ENCODE data around the gene CDC6.

Gene CDC6

DNA sequence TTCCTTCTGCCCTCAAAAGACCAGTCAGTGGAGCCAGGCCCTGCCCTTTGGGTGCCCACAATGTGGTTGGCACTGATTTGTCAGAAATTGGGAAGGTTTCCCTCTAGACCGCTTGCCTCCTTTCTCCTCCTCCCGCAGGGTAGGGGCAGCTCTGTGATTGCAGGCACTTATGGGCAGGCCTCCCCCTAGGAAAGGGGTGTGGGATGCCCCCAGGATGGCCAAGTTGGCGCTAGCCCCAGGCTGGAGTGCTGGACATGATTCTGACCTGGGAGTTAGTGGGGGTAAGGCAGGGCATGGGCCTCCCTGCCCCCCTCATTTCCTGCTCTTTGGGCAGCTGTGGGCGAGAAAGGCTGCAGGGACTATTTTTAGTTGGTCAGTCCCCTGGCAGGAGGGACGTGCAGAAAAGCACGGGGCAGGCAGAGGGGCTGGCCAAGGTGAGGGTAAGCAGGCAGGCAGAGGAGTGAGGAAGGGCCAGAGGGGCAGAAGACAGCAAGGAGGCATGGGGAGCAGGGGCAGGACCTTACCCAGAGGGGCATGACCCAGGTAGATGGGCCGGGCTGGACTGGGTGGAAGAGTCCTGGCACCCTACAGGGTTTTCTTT is 24.6 kb downstream of the CDC6 start:
- no peak for DNase-seq

- no peak for DNase-seq
Measured at GRCh38 chr17:40312893-40313667, 25.4 kb downstream of the CDC6 start.

DNA sequence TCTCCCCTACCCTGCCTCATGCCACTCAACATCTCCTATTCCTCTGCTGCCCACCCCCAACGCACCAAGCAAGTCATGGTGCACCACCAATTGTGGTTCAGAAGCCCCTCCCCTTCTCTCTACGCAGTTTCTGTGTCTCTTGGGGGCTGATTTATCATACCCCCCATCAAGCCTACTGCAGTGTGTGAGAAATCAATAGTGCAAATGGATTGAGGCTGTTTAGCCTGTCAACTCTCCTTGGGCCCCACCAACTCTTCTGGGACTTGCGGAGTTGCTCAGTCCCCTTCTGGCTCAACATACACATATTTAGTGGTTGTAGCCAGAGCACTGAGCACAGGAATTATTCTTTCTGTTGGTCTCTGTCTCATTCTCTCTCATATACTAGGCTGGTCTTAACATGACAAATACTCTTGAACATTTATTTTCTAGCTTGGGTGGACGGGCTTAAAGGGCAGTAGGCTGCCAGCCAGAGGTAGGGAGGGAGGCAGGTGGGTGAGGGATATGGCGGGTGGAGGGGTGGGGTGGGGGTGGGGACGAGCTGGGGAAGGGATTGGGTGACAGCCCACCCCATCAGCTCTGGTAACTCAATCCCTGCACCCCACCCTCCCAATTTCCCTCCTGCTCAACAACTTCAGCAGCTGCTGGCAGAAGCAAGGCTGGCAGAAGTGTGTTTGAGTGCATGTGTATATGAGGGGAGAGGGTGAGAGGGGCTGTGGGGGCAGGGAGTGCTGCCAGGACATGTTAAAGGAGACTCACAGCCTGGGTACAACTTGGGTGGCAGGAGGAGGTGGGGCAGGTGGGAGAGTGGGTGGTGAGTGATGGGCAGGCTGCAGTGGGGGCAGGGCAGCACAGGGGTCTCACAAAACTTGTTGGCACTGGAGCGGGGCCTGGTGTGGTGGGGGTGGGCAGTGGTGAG is 26.2 kb downstream of the CDC6 start:
- DNase-seq = no peak

- peak; percentile 89 for DNase-seq
Measured at GRCh38 chr17:40314584-40314956, 26.9 kb downstream of the CDC6 start.

GRCh38 chr17:40315206-40315605 is 27.5 kb downstream of the CDC6 start:
- DNase-seq = no peak

DNA sequence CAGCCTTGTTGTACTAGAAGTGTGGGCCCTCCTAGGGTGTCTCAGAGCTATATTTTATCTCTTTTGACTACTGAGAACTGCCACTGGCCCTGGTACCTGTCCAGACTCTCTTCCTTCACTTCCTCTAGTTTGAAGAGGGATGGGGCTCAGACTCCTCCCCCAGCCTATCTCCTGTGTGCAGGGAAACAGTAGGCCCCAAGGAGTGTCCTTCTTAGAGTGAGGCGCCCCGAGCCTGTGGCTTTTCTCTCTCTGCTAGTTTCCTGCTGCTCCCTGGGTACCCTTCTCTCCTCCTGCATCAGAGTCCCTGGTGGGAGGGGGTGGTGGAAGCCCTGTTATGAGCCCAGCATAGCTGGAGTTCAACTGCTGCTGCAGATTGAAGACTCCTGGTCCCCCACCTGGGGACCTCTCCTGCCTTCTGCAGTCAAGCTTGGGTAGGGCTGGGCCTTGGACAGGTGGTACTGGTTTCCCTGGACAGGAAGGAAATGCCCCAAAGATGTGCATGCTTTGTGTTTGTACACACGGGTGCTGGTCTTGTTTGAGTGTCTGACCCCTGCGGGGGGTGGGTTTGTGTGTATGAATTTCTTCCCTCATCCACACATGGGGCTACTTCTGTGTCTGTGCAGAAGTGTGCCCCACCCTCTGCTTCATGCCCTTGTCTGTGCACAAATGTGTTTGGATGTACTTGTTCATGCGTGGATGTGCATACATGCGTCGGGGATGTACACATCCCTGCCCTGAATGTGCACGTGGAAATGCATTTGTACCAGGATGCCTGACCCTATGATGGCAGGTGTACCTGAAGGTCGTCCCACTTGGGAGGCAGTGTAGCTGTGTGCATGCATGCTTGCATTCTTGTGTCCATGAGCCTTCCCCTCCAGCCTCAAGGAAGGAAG is 28.2 kb downstream of the CDC6 start:
- DNase-seq = no peak

GRCh38 chr17:40316571-40317344 is 29.1 kb downstream of the CDC6 start:
- DNase-seq = no peak

GRCh38 chr17:40317345-40317873 is 29.7 kb downstream of the CDC6 start:
- no peak for DNase-seq

DNA sequence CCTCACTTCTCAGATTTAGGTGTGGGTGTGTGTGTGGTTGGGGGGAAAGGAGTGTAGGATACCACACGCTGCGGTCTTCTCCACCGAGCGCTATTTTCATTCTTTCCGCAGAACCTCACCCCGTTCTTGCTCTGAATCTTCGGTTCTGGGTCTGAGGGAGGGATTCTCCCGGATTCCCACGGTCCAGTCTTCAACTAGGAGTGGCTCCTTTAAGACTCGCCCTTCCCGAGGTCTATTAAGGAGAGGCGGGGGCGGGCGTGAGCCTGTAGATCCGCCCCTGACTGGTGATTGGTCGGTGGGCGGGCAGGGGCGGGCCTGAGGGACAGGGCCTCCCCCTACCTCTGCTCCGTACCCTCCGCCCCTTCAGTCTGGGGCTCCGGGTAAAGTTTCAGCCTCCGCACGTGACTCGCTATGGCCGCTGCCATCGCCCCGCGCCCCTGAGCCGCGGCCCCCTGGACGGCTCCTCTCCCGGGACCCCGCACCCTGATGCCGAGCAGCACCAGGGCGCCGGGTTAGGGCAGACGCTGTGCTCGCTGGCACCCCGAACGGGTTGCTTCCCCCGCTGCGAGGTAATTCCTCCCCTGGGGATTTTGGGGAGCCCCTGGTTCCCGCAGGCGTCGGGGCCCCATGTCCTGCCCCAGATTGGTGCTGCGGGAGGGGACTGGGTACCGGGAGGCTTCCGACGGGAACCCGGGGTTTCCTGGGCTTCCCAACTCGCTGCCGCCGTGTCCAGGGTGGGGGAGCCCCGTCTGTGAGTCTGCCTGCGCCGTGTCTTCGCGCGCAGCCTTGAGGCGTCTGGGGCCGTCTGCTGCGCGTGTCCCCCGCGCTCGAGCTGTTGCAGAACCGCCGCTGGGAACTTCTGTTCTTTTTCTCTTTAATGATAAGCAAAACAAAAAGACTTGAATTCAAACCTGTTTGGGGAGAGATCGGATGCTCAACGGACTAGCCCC is 30.5 kb downstream of the CDC6 start:
- DNase-seq = peak; percentile 90

DNA sequence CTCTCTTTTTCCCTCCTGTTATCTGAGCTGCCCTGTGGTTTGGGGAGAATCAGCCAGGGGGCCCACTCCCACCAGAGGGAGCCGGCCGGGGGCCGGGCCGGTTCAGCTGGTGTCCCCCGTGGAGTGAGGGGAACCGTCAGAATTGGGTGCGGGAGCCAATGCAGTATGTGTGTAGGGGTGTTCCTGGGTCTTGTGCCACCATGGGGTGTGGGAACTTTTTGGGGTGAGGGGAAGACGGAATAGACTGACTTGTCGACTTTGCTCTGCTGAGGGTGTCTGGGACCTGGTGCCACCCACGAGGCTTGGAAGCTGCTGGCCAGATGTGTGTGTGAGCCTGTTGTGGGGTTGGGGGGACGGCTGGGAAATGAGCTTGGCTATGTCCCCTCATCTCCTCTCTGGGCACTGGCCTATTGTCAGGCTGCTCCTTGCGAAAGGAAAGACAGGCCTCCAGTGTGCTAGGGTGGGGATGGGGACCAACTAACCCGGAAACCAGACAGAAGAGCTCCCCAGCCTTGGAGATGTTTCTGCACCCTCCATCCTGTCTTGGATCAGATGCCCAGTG is 31.2 kb downstream of the CDC6 start:
- no peak for DNase-seq

- DNase-seq = peak; percentile 81
Measured at GRCh38 chr17:40319651-40320540, 32.2 kb downstream of the CDC6 start.

DNA sequence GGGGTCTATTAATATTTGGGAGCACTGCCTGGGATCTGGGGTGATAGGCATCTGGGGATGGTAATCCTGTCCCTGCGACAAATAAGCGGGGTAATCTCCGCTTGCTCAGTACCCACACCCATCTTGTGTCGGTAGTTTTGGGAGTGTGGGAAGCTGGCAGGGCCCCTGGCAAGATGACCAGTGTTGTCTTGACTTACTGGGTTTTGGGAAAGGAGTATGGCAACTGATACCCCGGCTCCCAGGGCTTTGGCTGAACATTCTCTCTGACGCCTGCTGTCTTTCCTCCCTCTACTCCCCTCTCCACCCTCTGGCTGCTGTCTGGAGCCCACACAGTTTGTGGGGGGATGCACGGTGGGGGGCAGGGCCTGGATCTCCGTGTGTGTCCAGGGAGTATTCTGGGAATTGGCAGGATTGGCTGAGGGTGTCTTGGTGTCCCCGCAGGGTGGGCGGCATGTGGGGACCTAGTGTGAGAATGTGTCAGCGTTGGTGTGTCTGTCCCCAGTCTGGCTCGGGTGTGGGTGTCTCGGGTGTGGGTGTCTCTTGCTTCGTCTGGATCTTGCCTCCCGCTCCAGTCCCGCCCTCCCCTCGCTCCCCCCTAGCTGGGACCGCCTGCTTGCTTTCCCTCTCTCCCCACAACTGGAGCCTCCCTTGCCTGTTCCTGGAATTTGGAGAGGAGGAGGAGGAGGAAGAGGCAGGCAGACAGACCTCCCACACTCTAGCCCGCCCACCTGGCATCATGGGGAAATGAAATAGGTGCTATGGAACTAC is 33.3 kb downstream of the CDC6 start:
- no peak for DNase-seq

DNA sequence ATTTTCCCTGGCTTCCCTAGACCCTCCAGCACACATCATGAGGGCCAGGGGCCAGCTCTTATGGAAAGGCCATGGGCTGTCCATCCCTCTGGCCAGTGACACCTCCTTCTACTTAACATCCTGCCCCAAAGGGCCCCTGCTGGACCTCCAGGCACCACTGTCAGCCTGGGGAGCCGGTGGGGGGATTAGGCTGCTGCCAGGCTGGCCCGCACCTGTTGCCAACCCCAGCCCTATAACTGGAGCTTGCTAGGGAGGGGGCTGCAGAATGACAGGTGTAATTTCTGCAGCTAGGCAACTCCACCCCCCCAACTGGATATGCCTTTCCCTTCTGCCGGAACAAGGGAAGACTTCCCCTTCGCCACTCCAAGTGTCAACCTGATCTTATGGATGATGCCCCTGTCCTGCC is 33.8 kb downstream of the CDC6 start:
- no peak for DNase-seq

DNA sequence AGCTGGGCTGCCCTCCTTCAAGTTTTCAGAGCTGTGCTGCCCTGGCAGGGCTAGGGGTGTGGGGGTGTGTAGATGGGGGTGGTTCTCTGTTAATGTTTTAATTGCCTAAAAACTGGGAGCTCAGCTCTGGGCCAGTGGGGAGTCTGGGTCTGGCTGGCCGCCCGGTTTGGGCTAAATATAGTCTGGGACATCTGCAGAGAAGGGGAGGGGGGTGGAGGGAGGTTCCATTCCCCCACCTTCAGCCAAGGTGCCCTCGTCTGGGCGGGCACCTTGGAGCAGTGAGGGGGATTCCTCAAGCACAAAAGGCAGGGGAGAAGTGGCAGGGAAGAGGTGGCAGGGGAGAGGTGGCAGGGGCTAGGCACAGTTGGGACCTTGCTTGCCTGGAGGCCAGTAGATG is 34.3 kb downstream of the CDC6 start:
- no peak for DNase-seq

DNA sequence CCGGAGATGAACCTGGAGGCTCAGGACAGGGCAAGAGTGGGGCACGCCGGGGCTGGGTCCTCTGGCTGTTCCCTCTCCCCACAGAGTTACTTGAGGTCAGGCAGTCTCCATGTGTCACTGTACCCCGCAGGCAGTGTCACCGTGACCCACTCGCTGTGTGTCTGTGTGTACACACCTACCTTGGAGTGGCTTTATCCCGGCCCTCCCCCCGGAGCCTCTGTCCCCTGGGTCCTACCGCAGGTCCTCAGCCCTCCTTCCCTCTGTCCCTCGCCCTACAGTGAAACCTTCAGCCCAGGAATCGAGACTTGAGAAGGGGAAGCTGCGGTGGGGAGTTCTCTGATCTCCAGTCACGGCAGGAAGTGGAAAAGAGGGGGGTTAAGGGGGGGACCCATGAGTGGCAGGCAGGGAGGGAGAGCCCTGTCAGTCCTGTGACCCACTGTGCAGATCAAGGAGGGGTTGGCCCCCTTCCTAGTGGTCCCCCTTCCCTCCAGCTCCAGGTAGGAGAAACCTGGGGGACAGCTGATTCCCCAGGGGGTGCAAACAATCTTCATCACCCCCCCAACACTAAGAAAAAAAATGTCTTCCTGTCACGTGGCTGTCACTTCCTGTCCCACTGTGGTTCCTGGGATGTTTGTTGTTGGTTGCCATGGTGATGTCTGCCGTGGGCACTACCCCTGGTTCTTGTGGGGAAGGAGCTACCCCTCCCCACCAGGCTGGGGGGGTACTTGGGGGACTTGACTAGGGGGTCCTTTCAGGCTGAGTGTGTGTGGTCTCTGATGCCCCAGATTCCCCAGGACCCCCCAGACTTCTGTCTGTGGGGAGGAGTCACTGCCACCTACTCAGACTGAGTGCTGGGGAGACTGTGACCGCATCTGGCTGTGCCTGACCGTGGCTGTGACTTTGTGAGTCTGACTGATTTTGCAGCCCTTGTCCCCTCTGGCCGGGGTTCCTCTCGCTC is 35.0 kb downstream of the CDC6 start:
- peak; percentile 90 for DNase-seq

DNA sequence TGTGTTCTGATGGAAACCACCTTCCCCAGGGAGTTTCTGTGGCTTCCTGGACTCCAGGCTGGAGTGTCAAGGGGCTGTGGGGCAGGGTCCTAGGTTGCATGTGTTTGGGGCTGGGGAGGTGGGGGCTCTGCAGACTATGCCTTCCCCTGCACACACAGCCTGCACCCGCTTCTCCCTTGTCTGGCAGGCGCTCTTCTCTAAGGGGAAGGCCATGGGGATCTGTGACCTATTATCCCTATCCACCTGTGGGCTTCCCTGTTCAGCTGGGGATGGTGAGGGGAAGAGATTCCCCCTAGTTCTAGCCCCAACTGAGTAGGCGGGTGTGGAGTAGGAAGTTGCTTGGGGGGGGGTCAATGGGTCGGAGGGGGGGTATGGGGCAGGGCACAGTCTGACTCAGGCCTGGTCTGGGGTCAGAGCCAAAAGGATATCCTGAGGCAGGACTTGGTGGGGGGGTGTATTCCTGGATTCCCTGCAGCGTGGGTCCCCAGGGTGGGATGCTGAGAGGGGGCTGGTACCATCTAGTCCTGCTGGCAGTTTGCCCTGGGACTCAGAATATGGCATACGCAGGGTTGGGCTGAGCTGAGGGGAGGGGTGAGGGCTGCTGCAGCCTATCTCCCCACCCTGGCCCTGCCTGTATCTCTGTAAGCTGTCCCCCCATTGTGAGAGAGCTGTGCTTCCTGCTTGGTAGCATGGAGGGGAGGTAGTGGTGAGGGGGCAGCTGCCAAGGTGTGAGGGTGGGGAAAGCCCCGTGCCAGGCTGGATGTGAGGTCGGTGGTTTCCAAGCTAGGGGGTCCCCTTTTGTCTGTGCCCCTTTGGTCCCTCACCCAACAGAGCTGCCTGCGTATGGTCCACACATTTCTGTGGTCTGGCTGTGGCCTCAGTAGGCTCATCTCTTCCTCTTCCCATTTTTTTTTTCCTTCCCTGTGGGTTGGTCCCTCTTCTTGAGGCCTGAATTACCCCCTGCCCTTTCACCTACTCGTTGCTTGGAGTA is 36.0 kb downstream of the CDC6 start:
- DNase-seq = peak; percentile 78

Data from activated CD8-positive, alpha-beta memory T cell treated with anti-CD3 and anti-CD28 coated beads, Interleukin-2, amount 50 U/mL, for 48 hours (primary cell).